MM.1S (cell line): ENCODE results near the gene TPBGL.

Experiments
- CTCF ChIP-seq: fragments of 300-600 bp; sonication (generic); IDR thresholded peaks from 2 replicates; pipeline ENCODE4 v1.5.1; 2016; ENCODE audit warnings: antibody characterized with exemption, low read length, mixed read lengths
- EZH2 ChIP-seq: fragments of 300-600 bp; sonication (generic); optimal IDR thresholded peaks from 2 replicates; pipeline ENCODE3; 2017; ENCODE audit warnings: low read depth, mild to moderate bottlenecking, antibody characterized with exemption, low read length, mixed read lengths

- TF ChIP-seq EZH2 (no peak), CTCF (no peak)
Measured at GRCh38 chr11:75276186-75276585, 35.6 kb downstream of the TPBGL start.
